ENCODE results near the gene CDHR2. TPM values are rescaled to one million over a fixed set of nuclear protein-coding genes. Genes with fewer than 3 reads are reported as not detected.

The CDHR2 gene, protein sequence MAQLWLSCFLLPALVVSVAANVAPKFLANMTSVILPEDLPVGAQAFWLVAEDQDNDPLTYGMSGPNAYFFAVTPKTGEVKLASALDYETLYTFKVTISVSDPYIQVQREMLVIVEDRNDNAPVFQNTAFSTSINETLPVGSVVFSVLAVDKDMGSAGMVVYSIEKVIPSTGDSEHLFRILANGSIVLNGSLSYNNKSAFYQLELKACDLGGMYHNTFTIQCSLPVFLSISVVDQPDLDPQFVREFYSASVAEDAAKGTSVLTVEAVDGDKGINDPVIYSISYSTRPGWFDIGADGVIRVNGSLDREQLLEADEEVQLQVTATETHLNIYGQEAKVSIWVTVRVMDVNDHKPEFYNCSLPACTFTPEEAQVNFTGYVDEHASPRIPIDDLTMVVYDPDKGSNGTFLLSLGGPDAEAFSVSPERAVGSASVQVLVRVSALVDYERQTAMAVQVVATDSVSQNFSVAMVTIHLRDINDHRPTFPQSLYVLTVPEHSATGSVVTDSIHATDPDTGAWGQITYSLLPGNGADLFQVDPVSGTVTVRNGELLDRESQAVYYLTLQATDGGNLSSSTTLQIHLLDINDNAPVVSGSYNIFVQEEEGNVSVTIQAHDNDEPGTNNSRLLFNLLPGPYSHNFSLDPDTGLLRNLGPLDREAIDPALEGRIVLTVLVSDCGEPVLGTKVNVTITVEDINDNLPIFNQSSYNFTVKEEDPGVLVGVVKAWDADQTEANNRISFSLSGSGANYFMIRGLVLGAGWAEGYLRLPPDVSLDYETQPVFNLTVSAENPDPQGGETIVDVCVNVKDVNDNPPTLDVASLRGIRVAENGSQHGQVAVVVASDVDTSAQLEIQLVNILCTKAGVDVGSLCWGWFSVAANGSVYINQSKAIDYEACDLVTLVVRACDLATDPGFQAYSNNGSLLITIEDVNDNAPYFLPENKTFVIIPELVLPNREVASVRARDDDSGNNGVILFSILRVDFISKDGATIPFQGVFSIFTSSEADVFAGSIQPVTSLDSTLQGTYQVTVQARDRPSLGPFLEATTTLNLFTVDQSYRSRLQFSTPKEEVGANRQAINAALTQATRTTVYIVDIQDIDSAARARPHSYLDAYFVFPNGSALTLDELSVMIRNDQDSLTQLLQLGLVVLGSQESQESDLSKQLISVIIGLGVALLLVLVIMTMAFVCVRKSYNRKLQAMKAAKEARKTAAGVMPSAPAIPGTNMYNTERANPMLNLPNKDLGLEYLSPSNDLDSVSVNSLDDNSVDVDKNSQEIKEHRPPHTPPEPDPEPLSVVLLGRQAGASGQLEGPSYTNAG (N-terminal part only)
- total RNA-seq = 0.30 and 0.64 TPM in 2 replicates

DNA sequence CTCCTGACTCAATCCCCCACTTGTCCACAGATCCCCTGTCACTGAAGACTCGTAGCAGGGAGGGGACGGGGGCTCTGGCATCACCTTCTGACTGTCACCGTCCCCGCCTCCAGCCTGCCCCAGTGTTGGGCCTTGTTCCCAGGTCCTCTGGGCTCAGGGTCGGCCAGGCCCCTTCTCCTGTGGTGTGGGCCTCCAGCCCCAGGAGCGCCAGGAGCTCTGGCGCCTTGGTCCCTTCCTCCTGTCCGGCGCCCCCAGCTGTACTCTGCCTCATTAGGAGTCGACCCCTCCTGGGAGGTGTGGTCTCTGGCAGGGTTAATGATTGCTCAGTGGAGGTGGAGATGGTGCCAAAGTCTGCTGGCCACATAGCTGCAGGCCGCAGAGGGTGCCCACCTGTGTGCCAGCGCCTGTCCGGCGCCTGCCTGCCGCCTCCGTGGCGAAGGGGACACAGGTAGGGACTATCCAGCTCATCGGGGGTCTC, at the start of gene CDHR2:
Gene CDHR2 (plus strand): TSS at position 376 of the 478 bp plus-strand sequence. CDS start 16,011 bp downstream, outside the sequence.
- intact Hi-C loops (cut with micrococcal nuclease) = no loop called here
- Mint-ChIP-seq H3K4me1 (ENCODE audit: low read depth) (peaks cover 9% of the 10 kb centered on the region), H3K27ac (no peak within 1 kb of the TSS), H3K4me3 (ENCODE audit: low read depth) (no peak within 1 kb of the TSS), H3K27me3 (ENCODE audit: low read depth) (no peaks in the 10 kb centered on the region), H3K36me3 (ENCODE audit: low read depth) (no peaks in the 10 kb centered on the region), H3K9me3 (no peaks in the 10 kb centered on the region)
- no peak for DNase-seq (ENCODE audit: low spot score)

DNA sequence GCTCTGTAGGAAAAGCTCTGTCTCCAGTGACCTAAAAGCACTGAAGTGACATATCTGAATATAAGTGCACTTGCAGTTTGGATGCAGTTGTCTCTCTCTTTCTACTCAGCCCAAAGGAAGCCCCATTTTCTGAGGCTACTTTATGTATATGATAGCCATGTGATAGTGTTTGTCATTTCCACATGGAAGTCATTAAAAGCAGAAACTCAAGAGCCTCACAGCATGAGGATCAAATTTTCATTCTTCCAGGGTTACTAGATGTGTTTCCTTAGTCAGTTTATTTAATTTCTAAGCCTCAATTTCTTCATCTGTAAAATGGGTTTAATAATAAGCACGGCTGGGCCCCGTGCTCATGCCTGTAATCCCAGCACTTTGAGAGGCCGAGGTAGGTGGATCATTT, 48.6 kb upstream of the CDHR2 start:
- H3K36me3 Mint-ChIP-seq (ENCODE audit: low read depth) = peaks cover 81% of the 10 kb centered on the region
- H3K9me3 Mint-ChIP-seq = no peaks in the 10 kb centered on the region
- intact Hi-C loops (cut with micrococcal nuclease) = no loop called here
- no peak overlapping the region for H3K27ac Mint-ChIP-seq
- H3K4me1 Mint-ChIP-seq (ENCODE audit: low read depth) = no peaks in the 10 kb centered on the region
- no peak for DNase-seq (ENCODE audit: low spot score)
- H3K4me3 Mint-ChIP-seq (ENCODE audit: low read depth) = no peak overlapping the region
- H3K27me3 Mint-ChIP-seq (ENCODE audit: low read depth) = no peaks in the 10 kb centered on the region

DNA sequence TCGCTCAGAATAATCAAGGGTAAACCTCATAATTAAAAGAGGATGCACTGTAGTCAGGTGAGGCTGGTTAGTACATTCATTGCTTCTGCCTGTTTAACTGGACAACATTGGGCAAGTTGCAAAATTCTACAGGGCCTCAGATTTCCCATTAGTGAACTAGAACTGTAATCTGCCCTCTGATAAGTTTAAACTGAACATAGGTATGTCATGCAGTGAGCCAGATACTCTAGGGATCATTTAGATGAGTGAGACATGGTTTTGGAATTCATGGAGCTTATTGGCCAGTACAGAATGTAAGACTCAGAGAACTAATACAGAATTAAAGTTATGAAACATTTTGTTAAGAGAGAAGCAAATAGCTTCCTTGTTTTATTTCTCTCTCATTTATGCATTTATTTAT, 47.8 kb upstream of the CDHR2 start:
- intact Hi-C loops (cut with micrococcal nuclease) = no loop called here
- Mint-ChIP-seq H3K9me3 (no peaks in the 10 kb centered on the region), H3K36me3 (ENCODE audit: low read depth) (peaks cover 77% of the 10 kb centered on the region)

DNA sequence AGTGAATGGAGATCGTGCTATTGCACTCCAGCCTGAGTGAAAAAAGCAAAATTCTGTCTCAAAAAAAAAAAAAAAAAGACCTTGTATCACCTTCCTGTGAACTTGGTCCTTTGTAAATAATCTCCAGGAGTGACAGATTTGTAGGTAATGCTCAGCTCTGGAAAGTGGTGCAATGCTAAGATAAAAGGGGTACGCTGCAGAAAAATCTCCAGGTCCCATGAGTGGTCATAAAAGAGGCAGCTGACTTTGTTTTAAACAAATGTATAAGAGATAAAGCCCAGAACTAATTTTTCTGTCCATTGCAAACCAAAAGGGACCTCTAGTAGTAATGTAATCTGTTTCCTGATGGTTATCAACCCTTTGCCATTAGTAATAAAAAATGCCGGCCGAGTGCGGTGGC, 45.6 kb upstream of the CDHR2 start:
- H3K9me3 Mint-ChIP-seq = no peaks in the 10 kb centered on the region
- no peak overlapping the region for H3K27ac Mint-ChIP-seq
- H3K4me3 Mint-ChIP-seq (ENCODE audit: low read depth) = no peak overlapping the region
- peaks cover 78% of the 10 kb centered on the region for H3K36me3 Mint-ChIP-seq (ENCODE audit: low read depth)
- H3K27me3 Mint-ChIP-seq (ENCODE audit: low read depth) = no peaks in the 10 kb centered on the region
- intact Hi-C loops (cut with micrococcal nuclease) = no loop called here
- no peaks in the 10 kb centered on the region for H3K4me1 Mint-ChIP-seq (ENCODE audit: low read depth)
- no peak for DNase-seq (ENCODE audit: low spot score)

More for the DNA sequence above, 47.8 kb upstream of the CDHR2 start:
- Mint-ChIP-seq H3K4me3 (ENCODE audit: low read depth) (no peak overlapping the region), H3K4me1 (ENCODE audit: low read depth) (no peaks in the 10 kb centered on the region), H3K27ac (no peak overlapping the region), H3K27me3 (ENCODE audit: low read depth) (no peaks in the 10 kb centered on the region)
- no peak for DNase-seq (ENCODE audit: low spot score)

DNA sequence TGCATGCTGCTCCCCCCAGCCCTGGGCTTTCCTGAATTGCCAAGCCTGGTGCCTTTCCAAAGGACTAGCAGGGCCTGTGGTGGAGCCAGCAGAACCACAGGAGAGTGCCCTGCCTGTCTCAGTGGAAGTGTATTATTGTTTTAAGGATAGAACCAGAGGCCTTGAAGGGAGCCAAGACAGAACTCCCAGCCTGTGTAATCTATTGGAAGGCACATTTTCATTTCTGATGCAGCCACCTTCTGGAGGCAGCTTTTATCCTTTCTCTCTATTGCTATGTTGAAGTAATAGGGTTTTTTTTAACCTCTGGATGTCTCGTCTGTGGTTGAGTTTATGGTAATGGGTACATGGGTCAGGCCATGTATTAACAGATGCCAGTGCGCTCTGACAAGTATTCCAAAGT, 41.2 kb upstream of the CDHR2 start:
- H3K27ac Mint-ChIP-seq = no peak overlapping the region
- H3K36me3 Mint-ChIP-seq (ENCODE audit: low read depth) = peaks cover 58% of the 10 kb centered on the region
- no peaks in the 10 kb centered on the region for H3K9me3 Mint-ChIP-seq
- no peak overlapping the region for H3K4me3 Mint-ChIP-seq (ENCODE audit: low read depth)
- H3K4me1 Mint-ChIP-seq (ENCODE audit: low read depth) = peaks cover 2% of the 10 kb centered on the region
- no peaks in the 10 kb centered on the region for H3K27me3 Mint-ChIP-seq (ENCODE audit: low read depth)
- intact Hi-C loops (cut with micrococcal nuclease) = no loop called here
- DNase-seq (ENCODE audit: low spot score) = no peak

DNA sequence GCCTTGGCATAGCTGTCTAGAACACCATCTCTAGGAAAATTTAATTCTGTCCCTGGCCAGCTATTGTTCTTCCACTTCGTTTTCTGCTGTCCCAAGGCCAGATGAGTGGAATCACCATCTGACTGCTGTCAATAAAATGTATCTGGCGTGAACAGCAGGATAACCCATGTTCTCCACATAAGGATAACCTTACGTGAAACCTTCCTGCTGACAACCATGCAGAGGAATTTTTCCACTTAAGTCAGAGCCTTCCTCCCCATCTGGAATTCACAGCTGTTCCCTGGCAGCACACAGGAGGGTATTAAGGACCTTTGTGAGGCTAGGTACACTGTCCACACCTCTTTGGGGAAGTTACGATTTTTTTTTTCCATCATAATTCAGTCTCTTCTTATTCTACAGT, 40.5 kb upstream of the CDHR2 start:
- H3K9me3 Mint-ChIP-seq = no peaks in the 10 kb centered on the region
- H3K27me3 Mint-ChIP-seq (ENCODE audit: low read depth) = no peaks in the 10 kb centered on the region
- DNase-seq (ENCODE audit: low spot score) = no peak
- intact Hi-C loops (cut with micrococcal nuclease) = no loop called here
- no peak overlapping the region for H3K27ac Mint-ChIP-seq
- no peak overlapping the region for H3K4me3 Mint-ChIP-seq (ENCODE audit: low read depth)
- peaks cover 4% of the 10 kb centered on the region for H3K4me1 Mint-ChIP-seq (ENCODE audit: low read depth)
- H3K36me3 Mint-ChIP-seq (ENCODE audit: low read depth) = peaks cover 53% of the 10 kb centered on the region

DNA sequence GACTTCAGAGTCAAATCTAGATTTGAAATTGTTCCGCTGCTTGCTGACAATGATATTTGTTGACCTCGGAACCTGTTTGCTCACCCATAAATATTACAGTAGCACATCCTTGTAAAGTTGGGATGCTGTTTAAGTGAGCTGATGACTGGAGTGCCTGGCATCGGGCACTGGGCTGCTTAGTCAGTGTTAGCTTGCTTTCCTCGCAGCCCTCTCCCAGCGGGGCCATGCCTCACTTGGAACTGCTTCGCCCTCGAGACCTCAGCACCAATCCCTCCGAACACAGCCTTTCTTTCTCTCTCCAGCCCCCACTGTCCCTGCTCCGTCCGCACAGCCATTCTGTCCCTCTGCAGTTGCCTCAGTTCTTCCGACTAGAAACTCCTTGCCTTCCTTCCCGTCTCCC, 35.4 kb upstream of the CDHR2 start:
- H3K4me1 Mint-ChIP-seq (ENCODE audit: low read depth) = peaks cover 13% of the 10 kb centered on the region
- H3K36me3 Mint-ChIP-seq (ENCODE audit: low read depth) = peaks cover 12% of the 10 kb centered on the region
- DNase-seq (ENCODE audit: low spot score) = no peak
- H3K9me3 Mint-ChIP-seq = no peaks in the 10 kb centered on the region
- no peak overlapping the region for H3K4me3 Mint-ChIP-seq (ENCODE audit: low read depth)
- no peak overlapping the region for H3K27ac Mint-ChIP-seq
- intact Hi-C loops (cut with micrococcal nuclease) = no loop called here
- no peaks in the 10 kb centered on the region for H3K27me3 Mint-ChIP-seq (ENCODE audit: low read depth)

DNA sequence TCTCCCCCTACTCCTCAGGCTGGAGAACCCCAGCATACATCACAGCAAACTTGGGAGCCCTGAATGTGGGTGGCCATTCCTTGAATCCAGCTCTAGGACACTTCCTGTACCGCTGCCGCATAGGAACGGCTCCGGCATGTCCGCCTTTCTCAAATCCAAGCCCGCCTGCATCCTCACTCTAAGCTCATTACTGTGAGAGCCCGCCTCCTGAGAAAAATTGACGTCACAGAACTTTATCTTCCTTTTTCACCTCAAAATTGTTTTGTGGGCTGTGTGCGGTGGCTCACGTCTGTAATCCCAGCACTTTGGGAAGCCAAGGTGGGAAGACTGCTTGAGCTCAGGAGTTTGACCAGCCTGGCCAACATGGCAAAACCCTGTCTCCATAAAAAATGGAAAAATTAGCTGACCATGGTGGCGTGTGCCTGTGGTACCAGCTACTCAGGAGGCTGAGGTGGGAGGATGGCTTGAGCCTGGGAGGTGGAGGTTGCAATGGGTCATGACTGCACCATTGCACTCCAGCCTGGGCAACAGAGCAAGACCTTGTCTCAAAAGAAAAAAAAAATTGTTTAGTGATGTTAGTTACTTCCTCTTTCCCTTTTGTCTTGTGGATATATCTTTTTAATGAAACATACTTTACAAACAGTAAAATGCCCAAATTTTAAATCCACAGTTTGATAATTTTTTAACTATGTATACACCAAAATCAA, 34.7 kb upstream of the CDHR2 start:
- Mint-ChIP-seq H3K4me3 (ENCODE audit: low read depth) (no peak overlapping the region), H3K9me3 (no peaks in the 10 kb centered on the region), H3K4me1 (ENCODE audit: low read depth) (peaks cover 13% of the 10 kb centered on the region), H3K36me3 (ENCODE audit: low read depth) (peaks cover 6% of the 10 kb centered on the region), H3K27me3 (ENCODE audit: low read depth) (no peaks in the 10 kb centered on the region), H3K27ac (no peak overlapping the region)
- intact Hi-C loops (cut with micrococcal nuclease) = no loop called here
- DNase-seq (ENCODE audit: low spot score) = no peak

DNA sequence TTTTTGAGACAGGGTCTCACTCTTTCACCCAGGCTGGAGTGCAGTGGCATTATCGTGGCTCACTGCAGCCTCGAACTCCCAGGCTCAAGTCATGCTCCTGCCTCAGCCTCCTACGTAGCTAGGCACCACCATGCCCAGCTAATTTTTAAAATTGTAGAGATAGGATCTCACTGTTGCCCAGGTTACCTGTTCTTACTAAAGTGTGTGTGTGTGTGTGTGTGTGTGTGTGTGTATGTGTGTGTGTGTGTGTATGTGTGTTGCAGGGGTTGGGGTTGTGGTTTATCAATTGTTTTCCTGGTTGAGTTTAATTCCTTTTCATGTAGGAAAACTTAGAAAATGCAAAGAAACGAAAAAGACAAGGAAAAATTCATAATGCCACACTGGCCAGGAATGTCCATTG, 33.7 kb upstream of the CDHR2 start:
- Mint-ChIP-seq H3K27me3 (ENCODE audit: low read depth) (no peaks in the 10 kb centered on the region), H3K4me1 (ENCODE audit: low read depth) (peaks cover 13% of the 10 kb centered on the region), H3K4me3 (ENCODE audit: low read depth) (no peak overlapping the region), H3K9me3 (no peaks in the 10 kb centered on the region), H3K27ac (no peak overlapping the region), H3K36me3 (ENCODE audit: low read depth) (no peaks in the 10 kb centered on the region)
- intact Hi-C loops (cut with micrococcal nuclease) = no loop called here
- DNase-seq (ENCODE audit: low spot score) = no peak

DNA sequence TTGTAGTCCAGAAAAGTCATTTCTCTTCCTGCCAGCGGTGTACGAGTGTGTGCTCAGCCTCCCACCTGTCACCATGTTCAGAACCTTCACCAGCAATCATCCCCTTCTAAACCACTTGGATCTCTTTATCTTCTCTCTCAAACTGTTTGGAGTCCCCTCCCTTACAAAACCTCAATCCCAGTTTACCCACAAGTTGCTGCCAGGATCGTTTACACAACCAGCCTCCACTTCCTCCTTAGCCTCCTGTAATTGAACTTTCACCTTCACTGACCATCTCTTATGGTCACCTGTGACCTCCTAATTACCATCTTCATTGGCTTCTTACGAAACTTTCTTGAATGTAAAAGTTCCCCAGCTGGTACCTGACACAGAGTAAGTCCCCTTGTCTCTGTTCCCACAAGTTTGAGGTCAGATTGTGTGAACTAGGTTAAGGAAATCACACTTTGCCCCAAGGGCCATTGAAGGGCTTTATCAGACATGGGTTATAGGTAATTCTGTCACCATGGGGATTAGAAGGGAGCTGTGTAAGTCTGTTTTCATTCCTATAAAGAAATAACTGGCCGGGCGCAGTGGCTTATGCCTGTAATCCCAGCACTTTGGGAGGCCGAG, 32.0 kb upstream of the CDHR2 start:
- intact Hi-C loops (cut with micrococcal nuclease) = no loop called here
- Mint-ChIP-seq H3K4me1 (ENCODE audit: low read depth) (peaks cover 13% of the 10 kb centered on the region), H3K36me3 (ENCODE audit: low read depth) (no peaks in the 10 kb centered on the region), H3K27me3 (ENCODE audit: low read depth) (no peaks in the 10 kb centered on the region), H3K9me3 (no peaks in the 10 kb centered on the region), H3K4me3 (ENCODE audit: low read depth) (no peak overlapping the region), H3K27ac (no peak overlapping the region)
- DNase-seq (ENCODE audit: low spot score) = no peak

DNA sequence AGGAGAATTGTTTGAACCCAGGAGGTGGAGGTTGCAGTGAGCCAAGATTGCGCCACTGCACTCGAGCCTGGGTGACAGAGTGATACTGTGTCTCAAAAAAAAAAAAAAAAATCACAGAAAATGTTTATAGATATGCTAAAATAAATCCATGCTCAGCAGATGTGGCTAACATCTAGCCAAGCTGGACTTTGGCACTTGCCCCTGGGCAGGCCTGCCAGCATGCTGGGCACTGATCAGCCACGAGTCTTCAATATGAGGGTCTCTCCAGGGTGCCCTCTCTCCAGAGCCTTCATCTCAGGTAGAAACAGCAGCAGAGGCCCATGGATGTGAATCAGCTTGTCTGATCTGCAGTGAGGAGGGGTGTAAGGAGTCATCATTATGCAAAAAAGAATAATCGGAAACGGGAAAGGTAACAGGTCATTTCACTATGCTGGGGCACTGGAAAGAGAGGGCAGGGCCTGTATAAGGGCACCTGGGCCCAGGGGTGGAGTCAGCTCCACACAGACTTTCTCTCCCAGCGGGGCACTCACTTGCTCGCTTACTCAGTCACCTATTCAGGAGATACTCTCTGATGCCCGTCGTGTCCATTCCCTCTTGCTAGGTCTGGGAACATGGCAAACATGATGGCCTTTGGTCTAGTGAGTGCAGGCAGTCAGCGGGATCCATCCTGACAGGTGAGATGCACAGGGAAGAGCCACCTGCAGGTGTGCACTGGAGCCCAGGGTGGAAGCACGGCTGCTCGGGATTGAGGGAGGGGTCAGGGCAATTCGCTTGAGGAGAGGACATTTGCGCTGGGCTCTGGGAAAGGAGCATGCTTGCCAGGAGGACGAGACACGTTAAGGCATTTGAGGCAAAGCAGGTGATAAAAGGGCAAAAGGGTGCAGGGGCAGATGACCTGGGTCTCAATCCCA, 29.1 kb upstream of the CDHR2 start:
- Mint-ChIP-seq H3K36me3 (ENCODE audit: low read depth) (no peaks in the 10 kb centered on the region), H3K27me3 (ENCODE audit: low read depth) (no peaks in the 10 kb centered on the region), H3K4me1 (ENCODE audit: low read depth) (peaks cover 12% of the 10 kb centered on the region), H3K9me3 (no peaks in the 10 kb centered on the region), H3K27ac (no peak overlapping the region), H3K4me3 (ENCODE audit: low read depth) (no peak overlapping the region)
- no peak for DNase-seq (ENCODE audit: low spot score)
- intact Hi-C loops (cut with micrococcal nuclease) = no loop called here

Measured in activated T-helper 2 cell treated with anti-CD3 and anti-CD28 coated beads, Interferon-gamma antibody, Interleukin-2, Interleukin-4, amounts not matched to agents 10 μg/mL and 5 μg/mL and 100 μg/mL, durations not matched to agents 14 hours and 24 hours and 36 hours (primary cell).